IMR-90 (cell line): ENCODE results near the gene LRRC56.

Experiments
- BHLHE40 ChIP-seq: fragments of 150-350 bp; IDR thresholded peaks from 2 replicates; pipeline ENCODE4 v1.6.1; 2016; ENCODE audit warnings: mild to moderate bottlenecking, low read depth, low read length
- CHD1 ChIP-seq: IDR thresholded peaks from 2 replicates; pipeline ENCODE4 v1.6.1; 2012; ENCODE audit warnings: low read depth, low read length, improper control_type of control experiment
- MAFK ChIP-seq: IDR thresholded peaks from 2 replicates; pipeline ENCODE4 v1.6.1; 2012; ENCODE audit warnings: low read depth, low read length, improper control_type of control experiment
- MXI1 ChIP-seq: IDR thresholded peaks from 2 replicates; pipeline ENCODE4 v1.6.1; 2012; ENCODE audit warnings: low read depth, mild to moderate bottlenecking, low read length, moderate library complexity, borderline replicate concordance
- POLR2A ChIP-seq: IDR thresholded peaks from 2 replicates; pipeline ENCODE4 v1.6.1; 2012; ENCODE audit warnings: mild to moderate bottlenecking, low read depth, low read length
- RCOR1 ChIP-seq: IDR thresholded peaks from 2 replicates; pipeline ENCODE4 v1.6.1; 2012; ENCODE audit warnings: mild to moderate bottlenecking, low read length, improper control_type of control experiment; ENCODE audit not compliant: insufficient replicate concordance
- TF ChIP-seq, protein P1 (sequence below): fragments of 150-350 bp; IDR thresholded peaks from 2 replicates; pipeline ENCODE4 v1.6.1; 2016; ENCODE audit warnings: low read depth, mild to moderate bottlenecking, low read length, moderate library complexity, borderline replicate concordance
- TF ChIP-seq, protein P2 (sequence below): conservative IDR thresholded peaks from 2 replicates; pipeline ENCODE4 v1.5.1; 2012; ENCODE audit warnings: mild to moderate bottlenecking, low read depth, low read length, improper control_type of control experiment
- TF ChIP-seq, protein P3 (sequence below): fragments of 150-350 bp; IDR thresholded peaks from 2 replicates; pipeline ENCODE4 v1.6.1; 2017; ENCODE audit warnings: mild to moderate bottlenecking, antibody characterized with exemption, low read length, low read depth

DNA sequence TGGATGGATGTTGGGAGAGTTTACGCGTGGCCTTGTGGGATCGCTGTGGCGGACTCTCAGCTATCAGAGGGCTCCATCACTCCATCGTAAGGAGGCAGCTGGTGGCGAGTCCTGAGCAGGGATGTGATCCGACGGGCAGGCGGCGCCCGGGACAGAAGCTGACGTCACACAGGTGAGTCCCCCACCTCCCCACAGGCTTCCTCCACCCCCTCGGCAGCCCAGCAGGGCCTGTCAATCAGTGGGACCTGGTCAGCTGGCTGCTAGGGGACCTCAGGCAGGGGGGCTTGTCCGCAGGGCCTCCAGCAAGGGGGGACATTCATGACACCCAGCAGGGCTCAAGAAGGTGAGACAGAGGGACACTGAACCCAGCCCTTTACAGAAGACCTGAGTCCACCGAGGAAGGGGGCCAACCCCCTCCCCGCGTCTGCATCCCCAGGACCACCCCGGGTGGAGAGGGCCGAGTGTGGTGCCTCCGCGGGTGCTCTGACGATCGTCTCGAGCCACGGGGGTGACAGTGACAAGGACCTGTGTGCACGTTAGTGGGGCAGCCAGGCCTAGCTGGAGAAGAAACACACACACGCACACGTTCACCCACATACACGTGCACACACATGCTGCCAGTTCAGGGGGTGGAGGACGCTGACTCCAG, 9.0 kb upstream of the LRRC56 start:
- TF ChIP-seq, protein P1, sequence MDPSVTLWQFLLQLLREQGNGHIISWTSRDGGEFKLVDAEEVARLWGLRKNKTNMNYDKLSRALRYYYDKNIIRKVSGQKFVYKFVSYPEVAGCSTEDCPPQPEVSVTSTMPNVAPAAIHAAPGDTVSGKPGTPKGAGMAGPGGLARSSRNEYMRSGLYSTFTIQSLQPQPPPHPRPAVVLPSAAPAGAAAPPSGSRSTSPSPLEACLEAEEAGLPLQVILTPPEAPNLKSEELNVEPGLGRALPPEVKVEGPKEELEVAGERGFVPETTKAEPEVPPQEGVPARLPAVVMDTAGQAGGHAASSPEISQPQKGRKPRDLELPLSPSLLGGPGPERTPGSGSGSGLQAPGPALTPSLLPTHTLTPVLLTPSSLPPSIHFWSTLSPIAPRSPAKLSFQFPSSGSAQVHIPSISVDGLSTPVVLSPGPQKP: no peak
- TF ChIP-seq, protein P2, sequence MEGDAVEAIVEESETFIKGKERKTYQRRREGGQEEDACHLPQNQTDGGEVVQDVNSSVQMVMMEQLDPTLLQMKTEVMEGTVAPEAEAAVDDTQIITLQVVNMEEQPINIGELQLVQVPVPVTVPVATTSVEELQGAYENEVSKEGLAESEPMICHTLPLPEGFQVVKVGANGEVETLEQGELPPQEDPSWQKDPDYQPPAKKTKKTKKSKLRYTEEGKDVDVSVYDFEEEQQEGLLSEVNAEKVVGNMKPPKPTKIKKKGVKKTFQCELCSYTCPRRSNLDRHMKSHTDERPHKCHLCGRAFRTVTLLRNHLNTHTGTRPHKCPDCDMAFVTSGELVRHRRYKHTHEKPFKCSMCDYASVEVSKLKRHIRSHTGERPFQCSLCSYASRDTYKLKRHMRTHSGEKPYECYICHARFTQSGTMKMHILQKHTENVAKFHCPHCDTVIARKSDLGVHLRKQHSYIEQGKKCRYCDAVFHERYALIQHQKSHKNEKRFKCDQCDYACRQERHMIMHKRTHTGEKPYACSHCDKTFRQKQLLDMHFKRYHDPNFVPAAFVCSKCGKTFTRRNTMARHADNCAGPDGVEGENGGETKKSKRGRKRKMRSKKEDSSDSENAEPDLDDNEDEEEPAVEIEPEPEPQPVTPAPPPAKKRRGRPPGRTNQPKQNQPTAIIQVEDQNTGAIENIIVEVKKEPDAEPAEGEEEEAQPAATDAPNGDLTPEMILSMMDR: no peak
- TF ChIP-seq BHLHE40 (no peak), MXI1 (no peak), RCOR1 (no peak), CHD1 (no peak), MAFK (no peak), POLR2A (no peak)
- TF ChIP-seq, protein P3, sequence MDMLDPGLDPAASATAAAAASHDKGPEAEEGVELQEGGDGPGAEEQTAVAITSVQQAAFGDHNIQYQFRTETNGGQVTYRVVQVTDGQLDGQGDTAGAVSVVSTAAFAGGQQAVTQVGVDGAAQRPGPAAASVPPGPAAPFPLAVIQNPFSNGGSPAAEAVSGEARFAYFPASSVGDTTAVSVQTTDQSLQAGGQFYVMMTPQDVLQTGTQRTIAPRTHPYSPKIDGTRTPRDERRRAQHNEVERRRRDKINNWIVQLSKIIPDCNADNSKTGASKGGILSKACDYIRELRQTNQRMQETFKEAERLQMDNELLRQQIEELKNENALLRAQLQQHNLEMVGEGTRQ: no peak
